GM23338 (cell line): Measurements from ENCODE around the gene PSMD5. TPM values are rescaled to one million over a fixed set of nuclear protein-coding genes. Genes with fewer than 3 reads are reported as not detected.

Experiments
- ATAC-seq: fragments of 200-7000 bp; cut with Tn5 transposase; 3 replicates; pipeline ENCODE4 v1.9.1; 2020
- DNase-seq: peaks from one replicate; pipeline ENCODE4 v3.0.0-alpha.2; 2015; ENCODE audit warnings: low spot score
- H2AFZ ChIP-seq: fragments of 200-600 bp; sonication (generic); 2 replicates; pipeline ENCODE4 v1.8.0; 2016; ENCODE audit warnings: antibody characterized with exemption, mild to moderate bottlenecking, moderate library complexity
- H3F3A ChIP-seq: fragments of 200-600 bp; sonication (generic); replicated peaks from 2 replicates; pipeline ENCODE4 v1.8.0; 2017; ENCODE audit warnings: antibody characterized with exemption, mixed run types, low read depth
- H3K27ac ChIP-seq: fragments of 200-600 bp; sonication (generic); 2 replicates; pipeline ENCODE4 v1.6.1; 2016; ENCODE audit warnings: low read depth
- H3K27me3 ChIP-seq: fragments of 200-600 bp; sonication (generic); 2 replicates; pipeline ENCODE4 v1.8.0; 2016; ENCODE audit warnings: mild to moderate bottlenecking, mixed run types, moderate library complexity; ENCODE audit not compliant: insufficient read depth
- H3K36me3 ChIP-seq: fragments of 200-600 bp; sonication (generic); 2 replicates; pipeline ENCODE4 v1.8.0; 2016; ENCODE audit warnings: mild to moderate bottlenecking; ENCODE audit not compliant: insufficient read depth
- H3K4me1 ChIP-seq: fragments of 200-600 bp; sonication (generic); 2 replicates; pipeline ENCODE4 v1.8.0; 2016; ENCODE audit warnings: mild to moderate bottlenecking, moderate library complexity; ENCODE audit not compliant: insufficient read depth
- H3K4me2 ChIP-seq: fragments of 200-600 bp; sonication (generic); 2 replicates; pipeline ENCODE4 v1.7.1; 2017; ENCODE audit warnings: mixed run types
- H3K4me3 ChIP-seq: fragments of 200-600 bp; sonication (generic); 2 replicates; pipeline ENCODE4 v1.6.1; 2016; ENCODE audit warnings: mixed run types
- H3K79me2 ChIP-seq: fragments of 200-600 bp; sonication (generic); replicated peaks from 2 replicates; pipeline ENCODE4 v1.8.0; 2017; ENCODE audit warnings: mild to moderate bottlenecking; ENCODE audit not compliant: insufficient read depth
- H3K9me2 ChIP-seq: fragments of 200-600 bp; sonication (generic); 2 replicates; pipeline ENCODE4 v1.8.0; 2017; ENCODE audit not compliant: insufficient read depth
- H4K20me1 ChIP-seq: fragments of 200-600 bp; sonication (generic); replicated peaks from 2 replicates; pipeline ENCODE4 v1.8.0; 2017; ENCODE audit warnings: mild to moderate bottlenecking; ENCODE audit not compliant: insufficient read depth
- H3K27ac Mint-ChIP-seq: 2 replicates; pipeline ENCODE4 v1.8.0; 2020; ENCODE audit warnings: inconsistent platforms, mild to moderate bottlenecking, moderate library complexity, mixed read lengths
- H3K27me3 Mint-ChIP-seq: 3 replicates; pipeline ENCODE4 v1.8.0; 2022; ENCODE audit warnings: low read depth, mild to moderate bottlenecking, moderate library complexity, mixed read lengths, inconsistent platforms; ENCODE audit not compliant: insufficient read depth, poor library complexity
- H3K36me3 Mint-ChIP-seq: 3 replicates; pipeline ENCODE4 v1.8.0; 2021; ENCODE audit warnings: low read depth, mild to moderate bottlenecking, inconsistent platforms, moderate library complexity, mixed read lengths
- H3K4me1 Mint-ChIP-seq: 3 replicates; pipeline ENCODE4 v1.8.0; 2020; ENCODE audit warnings: mild to moderate bottlenecking, inconsistent platforms, mixed read lengths
- H3K4me3 Mint-ChIP-seq: 3 replicates; pipeline ENCODE4 v1.8.0; 2021; ENCODE audit warnings: moderate library complexity, mild to moderate bottlenecking, inconsistent platforms, mixed read lengths
- H3K9me3 Mint-ChIP-seq: 3 replicates; pipeline ENCODE4 v1.8.0; 2020; ENCODE audit warnings: moderate library complexity, mild to moderate bottlenecking, inconsistent platforms, mixed read lengths
- CREB1 ChIP-seq: fragments of 250-450 bp; sonication (Bioruptor Pico); IDR thresholded peaks from 2 replicates; pipeline ENCODE4 v1.5.0; 2020; ENCODE audit warnings: low read depth, mild to moderate bottlenecking, moderate library complexity
- CTCF ChIP-seq, 2 experiments: fragments of 200-600 bp in 1 of 2; sonication (generic) in 1 of 2; conservative IDR thresholded peaks; 2 replicates each; pipeline versions ENCODE4 v1.5.1 to v1.6.1; 2016 to 2017; ENCODE audit warnings: antibody characterized with exemption in 2 of 2, low read depth in 2 of 2, mild to moderate bottlenecking in 2 of 2, moderate library complexity in 1 of 2
- ETS1 ChIP-seq: IDR thresholded peaks from 2 replicates; pipeline ENCODE4 v1.6.1; 2016; ENCODE audit warnings: antibody characterized with exemption
- EZH2 ChIP-seq: fragments of 200-600 bp; sonication (generic); IDR thresholded peaks from one replicate; pipeline ENCODE4 v1.8.0; 2017; ENCODE audit warnings: antibody characterized with exemption, mild to moderate bottlenecking, low read depth; ENCODE audit not compliant: unreplicated experiment
- EZH2phosphoT487 ChIP-seq: fragments of 200-600 bp; sonication (generic); IDR thresholded peaks from one replicate; pipeline ENCODE4 v1.8.1; 2018; ENCODE audit warnings: antibody characterized with exemption; ENCODE audit not compliant: unreplicated experiment
- JUNB ChIP-seq: IDR thresholded peaks from one replicate; pipeline ENCODE4 v1.6.1; 2016; ENCODE audit warnings: antibody characterized with exemption; ENCODE audit not compliant: unreplicated experiment
- NANOG ChIP-seq: IDR thresholded peaks from 2 replicates; pipeline ENCODE4 v1.6.1; 2016; ENCODE audit warnings: antibody characterized with exemption, borderline replicate concordance
- POLR2AphosphoS5 ChIP-seq: IDR thresholded peaks from 2 replicates; pipeline ENCODE4 v1.6.1; 2016; ENCODE audit warnings: antibody characterized with exemption, low read depth
- REST ChIP-seq: IDR thresholded peaks from one replicate; pipeline ENCODE4 v1.6.1; 2018; ENCODE audit warnings: antibody characterized with exemption; ENCODE audit not compliant: unreplicated experiment
- STAT1 ChIP-seq: IDR thresholded peaks from one replicate; pipeline ENCODE4 v1.6.1; 2016; ENCODE audit warnings: antibody characterized with exemption; ENCODE audit not compliant: unreplicated experiment
- ZNF114 ChIP-seq: fragments of 250-450 bp; sonication (Bioruptor Pico); IDR thresholded peaks from 2 replicates; pipeline ENCODE4 v1.5.0; 2020; ENCODE audit warnings: mild to moderate bottlenecking, moderate library complexity
- ZNF331 ChIP-seq: fragments of 250-450 bp; sonication (Bioruptor Pico); IDR thresholded peaks from 2 replicates; pipeline ENCODE4 v1.5.0; 2020; ENCODE audit warnings: low read depth, mild to moderate bottlenecking, moderate library complexity
- ZNF462 ChIP-seq: fragments of 250-450 bp; sonication (Bioruptor Pico); IDR thresholded peaks from 2 replicates; pipeline ENCODE4 v1.5.0; 2020; ENCODE audit warnings: mild to moderate bottlenecking, moderate library complexity
- polyA plus RNA-seq: library from polyadenylated mRNA; unstranded; fragments of >200 nt; fragmentation: Nextera tagmentation; extraction: Ambion mirVana; gene quantifications from 2 replicates; pipeline ENCODE4 v1.2.1, GENCODE V29; 2016
- total RNA-seq: library from RNA; depleted of rRNA; stranded (reverse); fragments of >200 nt; shearing (Covaris generic); gene quantifications from 2 replicates; pipeline ENCODE4 v1.2.3, GENCODE V29; 2014

The PSMD5 gene
- total and polyA plus RNA-seq, 2 experiments from 2014 or later, result 23.9 to 40.5 TPM

- ATAC-seq (peak; percentile 3; the same call in 1 of the 3 replicates), DNase-seq (peak; percentile 73)
- Mint-ChIP-seq H3K4me3 (peak overlapping the region; percentile 75), H3K9me3 (no peaks in the 10 kb centered on the region), H3K27ac (peak overlapping the region; percentile 37; the same call in 1 of the 2 replicates), H3K4me1 (peaks cover 53% of the 10 kb centered on the region), H3K27me3 (peaks cover 25% of the 10 kb centered on the region), H3K36me3 (peaks cover 26% of the 10 kb centered on the region)
- no peaks in the 10 kb centered on the region for H3K9me2 ChIP-seq
- no peaks in the 10 kb centered on the region; the same call in 1 of the 2 replicates for H3K36me3 ChIP-seq
- H2AFZ ChIP-seq, result peak overlapping the region; percentile 99; the same call in 1 of the 2 replicates
- H3K4me3 ChIP-seq, result peak overlapping the region; percentile 70
- peaks cover 6% of the 10 kb centered on the region; the same call in 1 of the 2 replicates for H3K79me2 ChIP-seq
- H3K4me2 ChIP-seq, result peak overlapping the region; percentile 88
- TF ChIP-seq CREB1 (CRISPR knock-in tag) (no peak), CTCF (conservative IDR thresholded peaks at IDR 0.05; ENCODE audit: low read depth in 2 of 2) (no peak), ETS1 (no peak), POLR2AphosphoS5 (no peak), ZNF114 (CRISPR knock-in tag) (no peak), REST (no peak), ZNF462 (CRISPR knock-in tag) (no peak), ZNF331 (CRISPR knock-in tag) (no peak), EZH2 (no peak), STAT1 (no peak), EZH2phosphoT487 (no peak), JUNB (no peak), NANOG (no peak)
- peaks cover 8% of the 10 kb centered on the region for H3K27me3 ChIP-seq
- no peak overlapping the region for H3K27ac ChIP-seq
- H3F3A ChIP-seq, result peaks cover 27% of the 10 kb centered on the region
- no peaks in the 10 kb centered on the region for H4K20me1 ChIP-seq
- H3K4me1 ChIP-seq, result peaks cover 43% of the 10 kb centered on the region
These were observed 34.7 kb upstream of the PSMD5 start for GRCh38 chr9:120877276-120878034.
